ENCODE measurements around the gene MAP1B. TPM values are rescaled to one million over a fixed set of nuclear protein-coding genes. Genes with fewer than 3 reads are reported as not detected.

MAP1B gene
- total RNA-seq, 4 donors from 2014 or later: 38.9 to 57.5 (median 44.4) TPM

DNA sequence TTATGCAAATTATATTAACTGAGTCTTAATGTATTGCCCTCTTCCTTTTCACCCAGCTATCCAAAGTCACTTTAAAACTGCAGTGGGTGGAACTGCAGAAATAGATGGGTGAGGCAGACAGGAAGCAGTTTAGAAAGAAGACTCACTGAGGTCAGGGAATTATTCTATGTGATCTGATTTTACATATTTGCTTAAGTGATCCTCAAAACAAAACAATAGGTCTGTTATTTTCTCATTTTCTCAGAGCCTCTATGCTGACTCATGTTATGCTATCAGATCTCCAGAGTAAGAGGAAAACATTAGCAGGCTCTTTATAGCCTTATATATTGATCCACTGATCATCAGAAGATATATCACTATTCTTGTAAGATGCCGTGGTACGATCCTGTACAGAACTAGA lies 149.3 kb downstream of the MAP1B start:
- H3K4me3 ChIP-seq: no peak overlapping the region
- in situ Hi-C loops (cut with MboI; ENCODE audit: low pct_ligation_motif_present in 1 of 4, low pct_unique_long_range_greater_than_20kb in 1 of 4, low sequenced_read_pairs in 3 of 4): no loop called here
- TF ChIP-seq POLR2A (IDR thresholded peaks at IDR 0.05): no peak
- TF ChIP-seq EP300 (IDR thresholded peaks at IDR 0.05; ENCODE audit: low read depth): no peak
- TF ChIP-seq, protein P1, sequence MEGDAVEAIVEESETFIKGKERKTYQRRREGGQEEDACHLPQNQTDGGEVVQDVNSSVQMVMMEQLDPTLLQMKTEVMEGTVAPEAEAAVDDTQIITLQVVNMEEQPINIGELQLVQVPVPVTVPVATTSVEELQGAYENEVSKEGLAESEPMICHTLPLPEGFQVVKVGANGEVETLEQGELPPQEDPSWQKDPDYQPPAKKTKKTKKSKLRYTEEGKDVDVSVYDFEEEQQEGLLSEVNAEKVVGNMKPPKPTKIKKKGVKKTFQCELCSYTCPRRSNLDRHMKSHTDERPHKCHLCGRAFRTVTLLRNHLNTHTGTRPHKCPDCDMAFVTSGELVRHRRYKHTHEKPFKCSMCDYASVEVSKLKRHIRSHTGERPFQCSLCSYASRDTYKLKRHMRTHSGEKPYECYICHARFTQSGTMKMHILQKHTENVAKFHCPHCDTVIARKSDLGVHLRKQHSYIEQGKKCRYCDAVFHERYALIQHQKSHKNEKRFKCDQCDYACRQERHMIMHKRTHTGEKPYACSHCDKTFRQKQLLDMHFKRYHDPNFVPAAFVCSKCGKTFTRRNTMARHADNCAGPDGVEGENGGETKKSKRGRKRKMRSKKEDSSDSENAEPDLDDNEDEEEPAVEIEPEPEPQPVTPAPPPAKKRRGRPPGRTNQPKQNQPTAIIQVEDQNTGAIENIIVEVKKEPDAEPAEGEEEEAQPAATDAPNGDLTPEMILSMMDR (IDR thresholded peaks at IDR 0.05): no peak
- no peak for DNase-seq
- H3K4me1 ChIP-seq: peaks cover 0 to 11% (median 4%) of the 10 kb centered on the region in 4 donors
- intact Hi-C loops (cut with DNase I; ENCODE audit: low total_unique reads): no loop called here
- H3K27me3 ChIP-seq: no peaks in the 10 kb centered on the region
- no peak overlapping the region for H3K27ac ChIP-seq
- 83 to 92% methylated on average over 2 of the region's 2 CpGs for WGBS, 2 donors (ENCODE audit: low coverage in 1 of 2)
- no peaks in the 10 kb centered on the region for H3K36me3 ChIP-seq
- no peaks in the 10 kb centered on the region for H3K9me3 ChIP-seq

Small RNA genes within 50 kb of the gene (small RNA-seq; reads per million reads assigned to genes)
- 0 reads per million in 4 donors for gene MIR4803

Other genes with a start within 250 kb of the MAP1B start
- 10 to 100 TPM; 14.3 to 34.7 (median 27.9) TPM for gene MRPS27, start 212.8 kb downstream of the MAP1B start, total RNA-seq
- gene PTCD2, start 212.9 kb downstream of the MAP1B start, total RNA-seq: 1 to 10 TPM; 1.5 to 9.5 (median 2.9) TPM

Measured in transverse colon (tissue), 4 donors.